Glomerular visceral epithelial cell (primary cell): ENCODE measurements around the gene HLA-DRB1.
"Not testable (repeated sequence)": the region's sequence is repeated elsewhere in the genome, so short reads cannot be mapped to it uniquely, and the experiment has no call there.

Source experiments
- DNase-seq: peaks from one replicate; pipeline ENCODE4 v3.0.0-alpha.2; 2016; ENCODE audit errors: extremely low spot score

The HLA-DRB1 gene

GRCh38 chr6:32609731-32610640 is 20.3 kb upstream of the HLA-DRB1 start:
- DNase-seq = peak; percentile 96

- DNase-seq = no peak
These were observed 19.7 kb upstream of the HLA-DRB1 start for GRCh38 chr6:32609391-32609730.

GRCh38 chr6:32608362-32608761 is 18.7 kb upstream of the HLA-DRB1 start:
- no peak for DNase-seq

GRCh38 chr6:32607988-32608298 is 18.3 kb upstream of the HLA-DRB1 start:
- no peak for DNase-seq

- DNase-seq = no peak
These were observed 17.8 kb upstream of the HLA-DRB1 start for GRCh38 chr6:32607263-32607987.

- no peak for DNase-seq
These were observed 14.8 kb upstream of the HLA-DRB1 start for GRCh38 chr6:32604434-32604877.

- no peak for DNase-seq
These were observed 14.2 kb upstream of the HLA-DRB1 start for GRCh38 chr6:32603888-32604287.

GRCh38 chr6:32603222-32603621 is 13.6 kb upstream of the HLA-DRB1 start:
- DNase-seq = no peak

- no peak for DNase-seq
These were observed 12.7 kb upstream of the HLA-DRB1 start for GRCh38 chr6:32602383-32602782.

- DNase-seq = no peak
These were observed 7.4 kb upstream of the HLA-DRB1 start for GRCh38 chr6:32597024-32597423.

GRCh38 chr6:32590713-32591112 is 1.1 kb upstream of the HLA-DRB1 start:
- not testable (repeated sequence) for DNase-seq

GRCh38 chr6:32588156-32588555 is 1.5 kb downstream of the HLA-DRB1 start:
- no peak for DNase-seq

GRCh38 chr6:32583527-32583898 is 6.1 kb downstream of the HLA-DRB1 start:
- DNase-seq = no peak

- no peak for DNase-seq
These were observed 8.1 kb downstream of the HLA-DRB1 start for GRCh38 chr6:32581315-32582095.

GRCh38 chr6:32580593-32580992 is 9.1 kb downstream of the HLA-DRB1 start:
- DNase-seq = no peak

- DNase-seq = no peak
These were observed 10.7 kb downstream of the HLA-DRB1 start for GRCh38 chr6:32578962-32579361.

- DNase-seq = not testable (repeated sequence)
These were observed 12.2 kb downstream of the HLA-DRB1 start for GRCh38 chr6:32577493-32577892.

- no peak for DNase-seq
These were observed 13.4 kb downstream of the HLA-DRB1 start for GRCh38 chr6:32576250-32576649.

- no peak for DNase-seq
These were observed 19.2 kb downstream of the HLA-DRB1 start for GRCh38 chr6:32570363-32570905.

- DNase-seq = no peak
These were observed 21.1 kb downstream of the HLA-DRB1 start for GRCh38 chr6:32568561-32568960.

- no peak for DNase-seq
These were observed 22.7 kb downstream of the HLA-DRB1 start for GRCh38 chr6:32566957-32567356.

GRCh38 chr6:32565511-32565910 is 24.1 kb downstream of the HLA-DRB1 start:
- DNase-seq = no peak
